ENCODE results near the gene IZUMO4.

The IZUMO4 gene

DNA sequence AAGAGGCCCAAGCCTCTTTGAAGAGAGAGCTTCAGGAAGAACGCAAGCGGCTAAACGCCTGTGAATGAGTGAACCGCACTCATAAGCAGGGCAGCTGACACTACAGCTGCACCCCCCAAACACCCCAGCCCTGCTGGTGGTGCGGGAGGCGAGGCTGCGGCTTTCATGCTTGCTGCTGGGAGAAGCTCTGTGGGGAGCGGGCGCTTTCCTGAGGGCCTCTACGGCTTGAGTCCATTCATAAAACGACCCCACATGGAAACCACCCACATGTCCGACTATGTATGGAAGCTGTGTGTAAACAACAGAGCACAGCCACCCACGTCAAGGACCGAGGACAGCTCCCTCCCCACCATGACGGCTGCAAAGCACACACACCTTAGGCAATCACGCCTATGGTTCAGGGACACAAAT, 49.1 kb downstream of the IZUMO4 start:
- no peak for TF ChIP-seq CTCF (IDR thresholded peaks at IDR 0.05; ENCODE audit: insufficient read depth, missing control alignments)
- FAIRE-seq (no peak), DNase-seq (ENCODE audit: insufficient read length, low spot score) (no peak)

DNA sequence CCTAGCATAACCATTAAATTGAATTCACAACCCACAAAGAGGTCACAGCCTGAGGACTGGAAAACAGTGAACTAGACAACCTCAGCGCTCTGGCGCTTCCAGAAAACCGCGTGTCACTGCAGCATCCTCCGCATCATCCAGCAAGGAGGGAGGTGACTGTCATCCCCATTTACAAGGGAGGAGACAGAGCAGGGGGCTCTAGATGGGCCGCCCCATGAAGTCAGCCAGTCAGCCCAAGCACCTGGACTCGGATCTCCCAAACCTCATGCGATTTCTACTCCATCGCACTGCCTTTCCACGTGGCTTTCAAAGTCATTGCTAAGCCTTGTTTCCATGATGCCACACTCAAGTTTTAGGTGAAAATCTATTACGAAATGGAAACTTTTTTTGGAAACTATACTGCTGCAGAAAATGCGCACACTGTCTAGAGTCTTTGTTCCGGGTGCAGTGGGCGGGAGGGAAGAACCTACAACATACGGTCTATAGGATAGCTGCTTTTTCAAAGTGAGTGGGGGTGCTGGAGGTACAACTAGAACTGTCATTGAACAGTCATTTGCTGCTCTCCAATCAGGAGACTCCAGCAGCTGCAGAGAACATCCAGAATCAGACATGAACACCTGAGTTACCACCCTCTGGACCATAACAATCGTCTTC, 51.9 kb downstream of the IZUMO4 start:
- no peak for DNase-seq (ENCODE audit: insufficient read length, low spot score)
- TF ChIP-seq CTCF (IDR thresholded peaks at IDR 0.05; ENCODE audit: insufficient read depth, missing control alignments): no peak
- FAIRE-seq: no peak
